ENCODE data around the gene C2CD4C. TPM values are rescaled to one million over a fixed set of nuclear protein-coding genes. Genes with fewer than 3 reads are reported as not detected.

Gene C2CD4C
- total RNA-seq, 2 donors from 2014 or later, result 0.52 to 0.96 TPM

- Histone ChIP-seq H3K27ac (no peak overlapping the region), H3K9ac (ENCODE audit: low read depth in 2 of 2, low read length in 2 of 2) (no peak overlapping the region), H3K9me3 (no peaks in the 10 kb centered on the region), H3K4me1 (no peaks in the 10 kb centered on the region), H3K36me3 (no peaks in the 10 kb centered on the region), H3K4me3 (no peak overlapping the region), H3K27me3 (peaks cover 35% of the 10 kb centered on the region)
- intact Hi-C loops (cut with DNase I), result no loop called here
- no peak for TF ChIP-seq CTCF (IDR thresholded peaks at IDR 0.05)
- DNase-seq, result no peak
Observed at GRCh38 chr19:400976-401865, 7.7 kb downstream of the C2CD4C start.

GRCh38 chr19:399370-399769, 9.6 kb downstream of the C2CD4C start:
- no peak for DNase-seq
- intact Hi-C loops (cut with DNase I), result no loop called here
- Histone ChIP-seq H3K4me1 (no peaks in the 10 kb centered on the region), H3K27ac (no peak overlapping the region), H3K4me3 (no peak overlapping the region), H3K27me3 (peaks cover 30% of the 10 kb centered on the region), H3K9me3 (no peaks in the 10 kb centered on the region), H3K9ac (ENCODE audit: low read depth in 2 of 2, low read length in 2 of 2) (no peak overlapping the region), H3K36me3 (no peaks in the 10 kb centered on the region)
- TF ChIP-seq CTCF (IDR thresholded peaks at IDR 0.05), result no peak

GRCh38 chr19:398719-399118, 10.2 kb downstream of the C2CD4C start:
- intact Hi-C loops (cut with DNase I), result no loop called here
- H3K27me3 ChIP-seq, result peaks cover 29% of the 10 kb centered on the region
- DNase-seq, result no peak

GRCh38 chr19:397941-398706, 10.8 kb downstream of the C2CD4C start:
- no peaks in the 10 kb centered on the region for H3K4me1 ChIP-seq
- no peaks in the 10 kb centered on the region for H3K36me3 ChIP-seq
- H3K27ac ChIP-seq, result no peak overlapping the region
- no peak overlapping the region for H3K9ac ChIP-seq (ENCODE audit: low read depth in 2 of 2, low read length in 2 of 2)
- intact Hi-C loops (cut with DNase I), result no loop called here
- H3K9me3 ChIP-seq, result no peaks in the 10 kb centered on the region
- H3K27me3 ChIP-seq, result peaks cover 23% of the 10 kb centered on the region
- H3K4me3 ChIP-seq, result no peak overlapping the region
- no peak for TF ChIP-seq CTCF (IDR thresholded peaks at IDR 0.05)
- DNase-seq, result no peak

More at GRCh38 chr19:398719-399118, 10.2 kb downstream of the C2CD4C start:
- Histone ChIP-seq H3K4me3 (no peak overlapping the region), H3K9ac (ENCODE audit: low read depth in 2 of 2, low read length in 2 of 2) (no peak overlapping the region), H3K4me1 (no peaks in the 10 kb centered on the region), H3K36me3 (no peaks in the 10 kb centered on the region), H3K27ac (no peak overlapping the region), H3K9me3 (no peaks in the 10 kb centered on the region)
- TF ChIP-seq CTCF (IDR thresholded peaks at IDR 0.05), result no peak

GRCh38 chr19:397321-397720, 11.6 kb downstream of the C2CD4C start:
- Histone ChIP-seq H3K36me3 (no peaks in the 10 kb centered on the region), H3K27ac (no peak overlapping the region), H3K4me1 (no peaks in the 10 kb centered on the region), H3K9ac (ENCODE audit: low read depth in 2 of 2, low read length in 2 of 2) (no peak overlapping the region), H3K4me3 (no peak overlapping the region), H3K27me3 (peaks cover 15% of the 10 kb centered on the region), H3K9me3 (no peaks in the 10 kb centered on the region)
- DNase-seq, result no peak
- intact Hi-C loops (cut with DNase I), result no loop called here
- no peak for TF ChIP-seq CTCF (IDR thresholded peaks at IDR 0.05)

Data from colonic mucosa (tissue), 4 donors.